Neural progenitor cell (in vitro differentiated cells): ENCODE measurements around the gene ECHDC1. TPM values are rescaled to one million over a fixed set of nuclear protein-coding genes. Genes with fewer than 3 reads are reported as not detected.

Experiments
- DNase-seq: peaks from one replicate; pipeline ENCODE4 v3.0.0-alpha.2; 2016; ENCODE audit warnings: low spot score
- H2AFZ ChIP-seq: fragments of 200-600 bp; sonication (generic); replicated peaks from 2 replicates; pipeline ENCODE4 v1.6.1; 2016; ENCODE audit warnings: antibody characterized with exemption
- H3F3A ChIP-seq: fragments of 200-600 bp; sonication (generic); 2 replicates; pipeline ENCODE4 v1.6.1; 2016; ENCODE audit warnings: antibody characterized with exemption, low read depth
- H3K27ac ChIP-seq: fragments of 200-600 bp; sonication (generic); 2 replicates; pipeline ENCODE4 v1.5.1; 2016; ENCODE audit warnings: mild to moderate bottlenecking
- H3K27me3 ChIP-seq: fragments of 200-600 bp; sonication (generic); 2 replicates; pipeline ENCODE4 v1.6.1; 2016; ENCODE audit warnings: mild to moderate bottlenecking, moderate library complexity
- H3K36me3 ChIP-seq: fragments of 200-600 bp; sonication (generic); 2 replicates; pipeline ENCODE4 v1.5.1; 2016
- H3K4me1 ChIP-seq: fragments of 200-600 bp; sonication (generic); 2 replicates; pipeline ENCODE4 v1.6.1; 2016; ENCODE audit warnings: mixed run types
- H3K4me2 ChIP-seq: fragments of 200-600 bp; sonication (generic); 2 replicates; pipeline ENCODE4 v1.6.1; 2016
- H3K4me3 ChIP-seq: fragments of 200-600 bp; sonication (generic); 2 replicates; pipeline ENCODE4 v1.5.1; 2016
- H3K79me2 ChIP-seq: fragments of 200-600 bp; sonication (generic); 2 replicates; pipeline ENCODE4 v1.6.1; 2016; ENCODE audit warnings: low read depth
- H3K9ac ChIP-seq: fragments of 200-600 bp; sonication (generic); 2 replicates; pipeline ENCODE4 v1.6.1; 2016
- H3K9me3 ChIP-seq: fragments of 200-600 bp; sonication (generic); 2 replicates; pipeline ENCODE4 v1.5.1; 2016; ENCODE audit warnings: low read depth
- H4K20me1 ChIP-seq: fragments of 200-600 bp; sonication (generic); 2 replicates; pipeline ENCODE4 v1.6.1; 2016; ENCODE audit warnings: low read depth
- H3K27ac Mint-ChIP-seq: 3 replicates; pipeline ENCODE4 v1.8.0; 2021; ENCODE audit warnings: mixed read lengths
- H3K27me3 Mint-ChIP-seq: 2 replicates; pipeline ENCODE4 v1.8.0; 2022; ENCODE audit warnings: low read depth, mild to moderate bottlenecking, inconsistent platforms, moderate library complexity, mixed read lengths; ENCODE audit not compliant: insufficient read depth
- H3K36me3 Mint-ChIP-seq: 3 replicates; pipeline ENCODE4 v1.8.0; 2021; ENCODE audit warnings: mixed read lengths
- H3K4me1 Mint-ChIP-seq: 3 replicates; pipeline ENCODE4 v1.8.0; 2021; ENCODE audit warnings: mixed read lengths
- H3K4me3 Mint-ChIP-seq: 3 replicates; pipeline ENCODE4 v1.8.0; 2021; ENCODE audit warnings: mild to moderate bottlenecking, moderate library complexity, mixed read lengths
- H3K9me3 Mint-ChIP-seq: 3 replicates; pipeline ENCODE4 v1.8.0; 2020; ENCODE audit warnings: mixed read lengths
- CTCF ChIP-seq: fragments of 200-600 bp; sonication (generic); IDR thresholded peaks from 2 replicates; pipeline ENCODE4 v1.5.1; 2017; ENCODE audit warnings: antibody characterized with exemption, mild to moderate bottlenecking
- EZH2 ChIP-seq: fragments of 200-600 bp; sonication (generic); IDR thresholded peaks from 2 replicates; pipeline ENCODE4 v1.6.1; 2017; ENCODE audit warnings: antibody characterized with exemption, mild to moderate bottlenecking, moderate library complexity
- EZH2phosphoT487 ChIP-seq: fragments of 200-600 bp; sonication (generic); IDR thresholded peaks from 2 replicates; pipeline ENCODE4 v1.6.1; 2017; ENCODE audit warnings: antibody characterized with exemption
- total RNA-seq: library from RNA; depleted of rRNA; stranded (reverse); fragments of >200 nt; gene quantifications from 2 replicates; pipeline ENCODE4 v1.2.3, GENCODE V29; 2015; ENCODE audit warnings: low replicate concordance

The ECHDC1 gene
- total RNA-seq, 1 donor from 2014 or later, result 81.9 TPM

DNA sequence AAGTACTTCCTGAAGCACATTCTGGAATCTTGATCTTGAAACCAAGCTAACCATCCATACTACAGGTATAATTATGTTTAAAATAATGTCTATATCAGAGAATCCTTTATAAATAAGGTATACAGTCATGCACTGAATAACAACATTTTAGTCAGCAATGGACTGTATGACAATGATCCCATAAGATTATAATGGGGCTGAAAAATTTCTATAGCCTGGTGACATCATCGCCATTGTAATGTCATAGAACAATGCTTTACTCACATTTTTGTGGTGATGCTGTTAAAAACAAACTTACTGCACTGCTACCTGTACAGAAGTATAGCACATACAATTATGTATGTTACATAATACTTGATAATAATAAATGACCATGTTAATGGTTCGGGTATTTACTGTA is 44.9 kb downstream of the ECHDC1 start:
- H3K4me3 Mint-ChIP-seq, result no peak overlapping the region
- DNase-seq, result no peak
- Histone ChIP-seq H3K36me3 (no peaks in the 10 kb centered on the region), H2AFZ (no peak overlapping the region), H3F3A (peaks cover 16% of the 10 kb centered on the region), H4K20me1 (peaks cover 8% of the 10 kb centered on the region), H3K4me3 (no peak overlapping the region), H3K79me2 (peaks cover 7% of the 10 kb centered on the region), H3K9ac (no peak overlapping the region), H3K9me3 (no peaks in the 10 kb centered on the region), H3K4me1 (peaks cover 15% of the 10 kb centered on the region), H3K27me3 (no peaks in the 10 kb centered on the region), H3K27ac (no peak overlapping the region), H3K4me2 (no peak overlapping the region)
- no peaks in the 10 kb centered on the region for H3K27me3 Mint-ChIP-seq
- H3K9me3 Mint-ChIP-seq, result no peaks in the 10 kb centered on the region
- H3K36me3 Mint-ChIP-seq, result peaks cover 15% of the 10 kb centered on the region
- TF ChIP-seq CTCF, result no peak
- no peak for TF ChIP-seq EZH2
- no peak for TF ChIP-seq EZH2phosphoT487
- H3K4me1 Mint-ChIP-seq, result peaks cover 5% of the 10 kb centered on the region
- H3K27ac Mint-ChIP-seq, result no peak overlapping the region

- peak overlapping the region; percentile 17 for H2AFZ ChIP-seq
- H3K27ac ChIP-seq, result peak overlapping the region; percentile 87
- peak overlapping the region; percentile 17 for H3K27ac Mint-ChIP-seq
- H3K79me2 ChIP-seq, result peaks cover 7% of the 10 kb centered on the region
- H3K27me3 Mint-ChIP-seq, result no peaks in the 10 kb centered on the region
- H3K27me3 ChIP-seq, result no peaks in the 10 kb centered on the region
- peak overlapping the region; percentile 25 for H3K4me3 ChIP-seq
- peak overlapping the region; percentile 66 for H3K4me2 ChIP-seq
- H3K4me1 Mint-ChIP-seq, result peaks cover 5% of the 10 kb centered on the region
- H3K36me3 Mint-ChIP-seq, result peaks cover 15% of the 10 kb centered on the region
- no peaks in the 10 kb centered on the region for H3K9me3 Mint-ChIP-seq
- H4K20me1 ChIP-seq, result peaks cover 5% of the 10 kb centered on the region
- H3K4me1 ChIP-seq, result peaks cover 15% of the 10 kb centered on the region
- H3K9ac ChIP-seq, result no peak overlapping the region
- H3K9me3 ChIP-seq, result no peaks in the 10 kb centered on the region
- no peak for TF ChIP-seq EZH2phosphoT487
- TF ChIP-seq EZH2, result no peak
- TF ChIP-seq CTCF, result peak; percentile 21
- H3F3A ChIP-seq, result peaks cover 16% of the 10 kb centered on the region
- no peak overlapping the region for H3K4me3 Mint-ChIP-seq
- no peaks in the 10 kb centered on the region for H3K36me3 ChIP-seq
- DNase-seq, result peak; percentile 65
Observed at GRCh38 chr6:127297502-127298070, 45.8 kb downstream of the ECHDC1 start.

GRCh38 chr6:127291495-127291894 is 51.9 kb downstream of the ECHDC1 start:
- H3K4me1 ChIP-seq, result peaks cover 18% of the 10 kb centered on the region
- no peak overlapping the region for H3K4me2 ChIP-seq
- no peak for DNase-seq
- peaks cover 7% of the 10 kb centered on the region for H3K79me2 ChIP-seq
- peaks cover 16% of the 10 kb centered on the region for H4K20me1 ChIP-seq
- Mint-ChIP-seq H3K36me3 (peaks cover 31% of the 10 kb centered on the region), H3K4me3 (no peak overlapping the region), H3K27ac (no peak overlapping the region), H3K4me1 (peaks cover 2% of the 10 kb centered on the region), H3K27me3 (no peaks in the 10 kb centered on the region), H3K9me3 (no peaks in the 10 kb centered on the region)
- TF ChIP-seq CTCF (no peak), EZH2 (no peak), EZH2phosphoT487 (no peak)
- no peaks in the 10 kb centered on the region for H3K27me3 ChIP-seq
- H3K4me3 ChIP-seq, result no peak overlapping the region
- H2AFZ ChIP-seq, result no peak overlapping the region
- H3K9ac ChIP-seq, result no peak overlapping the region
- H3F3A ChIP-seq, result peaks cover 15% of the 10 kb centered on the region
- peaks cover 9% of the 10 kb centered on the region for H3K36me3 ChIP-seq
- H3K27ac ChIP-seq, result no peak overlapping the region
- no peaks in the 10 kb centered on the region for H3K9me3 ChIP-seq
